ENCODE measurements around the gene SEMA3C.

- TF ChIP-seq POLR2A (IDR thresholded peaks at IDR 0.05; ENCODE audit: low read length), result no peak
- no peak for TF ChIP-seq GATA1 (IDR thresholded peaks at IDR 0.05; ENCODE audit: low read depth, low read length)
Observed at GRCh38 chr7:80838643-80839042, 80.2 kb downstream of the SEMA3C start.
